Activated T-helper 1 cell treated with anti-CD3 and anti-CD28 coated beads, Interleukin-12 subunit alpha, Interleukin-12 subunit beta, Interleukin-2, Interleukin-4 antibody, amounts not matched to agents 30 ng/mL and 10 ng/mL and 1 ng/mL, durations not matched to agents 14 hours and 24 hours and 36 hours (primary cell): ENCODE measurements around the gene SLC1A1. TPM values are rescaled to one million over a fixed set of nuclear protein-coding genes. Genes with fewer than 3 reads are reported as not detected.
"Not testable (repeated sequence)": the region's sequence is repeated elsewhere in the genome, so short reads cannot be mapped to it uniquely, and the experiment has no call there.

ENCODE experiments used
- DNase-seq: peaks from one replicate; pipeline ENCODE4 v3.0.0; 2021; ENCODE audit warnings: low spot score
- H3K27ac Mint-ChIP-seq: one replicate; pipeline ENCODE4 v1.8.0; 2021; ENCODE audit warnings: mild to moderate bottlenecking, mixed read lengths
- H3K27me3 Mint-ChIP-seq: one replicate; pipeline ENCODE4 v1.8.0; 2022; ENCODE audit warnings: mild to moderate bottlenecking, moderate library complexity, mixed read lengths; ENCODE audit not compliant: insufficient read depth
- H3K36me3 Mint-ChIP-seq: one replicate; pipeline ENCODE4 v1.8.0; 2021; ENCODE audit warnings: low read depth, mixed read lengths
- H3K4me1 Mint-ChIP-seq: one replicate; pipeline ENCODE4 v1.8.0; 2021; ENCODE audit warnings: low read depth, mixed read lengths
- H3K4me3 Mint-ChIP-seq: one replicate; pipeline ENCODE4 v1.8.0; 2021; ENCODE audit warnings: mild to moderate bottlenecking, moderate library complexity, mixed read lengths
- H3K9me3 Mint-ChIP-seq: one replicate; pipeline ENCODE4 v1.8.0; 2021; ENCODE audit warnings: mixed read lengths
- intact Hi-C: fragments of 100-400 bp; cut with micrococcal nuclease; formaldehyde crosslinking; loops from one replicate; pipeline ENCODE4 v1.15.1; 2024
- total RNA-seq: library from RNA; stranded (reverse); gene quantifications from 2 replicates; pipeline ENCODE4 v1.2.3, GENCODE V29; 2022

The SLC1A1 gene
- total RNA-seq, 1 donor from 2014 or later = not detected

- H3K27ac Mint-ChIP-seq, H3K4me3 Mint-ChIP-seq, H3K4me1 Mint-ChIP-seq, DNase-seq, H3K27me3 Mint-ChIP-seq, H3K36me3 Mint-ChIP-seq, intact Hi-C loops, H3K9me3 Mint-ChIP-seq: not testable (repeated sequence)
Measured at GRCh38 chr9:4536196-4536595, 45.9 kb downstream of the SLC1A1 start.

GRCh38 chr9:4537581-4537980, 47.3 kb downstream of the SLC1A1 start:
- Mint-ChIP-seq H3K9me3 (peaks cover 5% of the 10 kb centered on the region), H3K4me3 (no peak overlapping the region), H3K36me3 (no peaks in the 10 kb centered on the region), H3K27ac (no peak overlapping the region), H3K4me1 (no peaks in the 10 kb centered on the region), H3K27me3 (peaks cover 6% of the 10 kb centered on the region)
- DNase-seq = no peak
- intact Hi-C loops = no loop called here

DNA sequence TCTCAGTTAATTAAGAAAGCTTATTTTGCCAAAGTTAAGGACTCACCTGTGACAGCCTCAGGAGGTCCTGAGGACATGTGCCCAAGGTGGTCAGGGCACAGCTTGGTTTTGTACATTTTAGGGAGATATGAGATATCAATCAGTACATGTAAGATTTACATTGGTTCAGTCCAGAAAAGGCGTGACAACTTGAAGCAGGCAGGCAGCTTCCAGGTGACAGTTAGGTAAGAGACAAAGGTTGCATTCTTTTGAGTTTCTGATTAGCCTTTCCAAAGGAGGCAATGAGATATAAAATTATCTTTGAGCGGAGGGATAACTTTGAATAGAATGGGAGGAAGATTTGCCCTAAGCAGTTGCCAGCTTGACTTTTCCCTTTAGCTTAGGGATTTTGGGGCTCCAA, 47.8 kb downstream of the SLC1A1 start:
- H3K4me3 Mint-ChIP-seq = no peak overlapping the region
- peaks cover 5% of the 10 kb centered on the region for H3K9me3 Mint-ChIP-seq
- DNase-seq = no peak
- H3K36me3 Mint-ChIP-seq = no peaks in the 10 kb centered on the region
- H3K4me1 Mint-ChIP-seq = no peaks in the 10 kb centered on the region
- H3K27ac Mint-ChIP-seq = no peak overlapping the region
- intact Hi-C loops = no loop called here
- peaks cover 6% of the 10 kb centered on the region for H3K27me3 Mint-ChIP-seq

DNA sequence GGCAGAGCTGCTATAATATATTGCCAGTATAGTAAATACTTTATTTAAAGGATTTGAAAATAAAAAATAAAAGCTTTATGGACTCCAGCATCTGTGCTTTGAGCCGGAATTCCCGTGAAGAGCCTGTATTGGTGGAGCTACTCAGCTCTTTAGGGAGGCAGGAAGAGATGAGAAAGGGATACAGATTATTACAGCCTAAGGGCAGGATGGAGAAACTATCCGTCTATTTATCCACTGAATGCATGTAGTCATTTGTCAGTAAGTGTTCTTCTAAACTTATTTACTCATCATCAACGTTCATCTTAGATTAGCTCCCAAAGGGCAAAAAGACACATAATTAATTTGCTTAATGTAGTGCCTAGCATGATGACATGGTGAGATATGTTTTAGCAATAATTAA, 48.4 kb downstream of the SLC1A1 start:
- H3K9me3 Mint-ChIP-seq = peaks cover 4% of the 10 kb centered on the region
- no peaks in the 10 kb centered on the region for H3K4me1 Mint-ChIP-seq
- H3K27ac Mint-ChIP-seq = no peak overlapping the region
- H3K4me3 Mint-ChIP-seq = no peak overlapping the region
- H3K27me3 Mint-ChIP-seq = peaks cover 6% of the 10 kb centered on the region
- H3K36me3 Mint-ChIP-seq = no peaks in the 10 kb centered on the region
- intact Hi-C loops = no loop called here
- DNase-seq = no peak

DNA sequence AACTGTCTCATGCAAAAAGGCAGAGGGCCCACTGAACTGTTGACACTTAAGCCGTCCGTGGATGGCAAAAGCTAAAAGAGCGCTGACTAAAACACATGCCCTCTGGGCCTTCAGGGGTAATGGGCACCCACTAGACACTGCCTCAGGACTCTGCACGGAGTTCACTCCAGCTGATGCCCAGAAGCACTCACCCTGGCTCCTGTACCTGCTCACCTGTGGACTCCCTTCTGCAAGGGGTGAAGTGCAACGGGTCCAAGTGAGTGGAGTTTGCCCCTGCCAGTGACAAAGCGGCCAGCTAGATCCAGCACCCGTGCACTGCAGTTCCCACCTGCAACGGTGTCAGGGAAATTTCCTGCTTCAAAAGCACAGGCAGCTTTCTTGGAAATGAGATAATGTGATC, 50.2 kb downstream of the SLC1A1 start:
- H3K4me1 Mint-ChIP-seq = no peaks in the 10 kb centered on the region
- H3K9me3 Mint-ChIP-seq = no peaks in the 10 kb centered on the region
- no peaks in the 10 kb centered on the region for H3K36me3 Mint-ChIP-seq
- H3K27ac Mint-ChIP-seq = no peak overlapping the region
- DNase-seq = no peak
- H3K27me3 Mint-ChIP-seq = peaks cover 4% of the 10 kb centered on the region
- intact Hi-C loops = no loop called here
- no peak overlapping the region for H3K4me3 Mint-ChIP-seq

GRCh38 chr9:4541281-4541680, 51.0 kb downstream of the SLC1A1 start:
- DNase-seq = no peak
- Mint-ChIP-seq H3K4me1 (no peaks in the 10 kb centered on the region), H3K9me3 (no peaks in the 10 kb centered on the region), H3K27ac (no peak overlapping the region), H3K36me3 (no peaks in the 10 kb centered on the region), H3K4me3 (no peak overlapping the region), H3K27me3 (peaks cover 4% of the 10 kb centered on the region)
- intact Hi-C loops = no loop called here

- Mint-ChIP-seq H3K4me3 (no peak overlapping the region), H3K27me3 (peaks cover 4% of the 10 kb centered on the region), H3K9me3 (no peaks in the 10 kb centered on the region), H3K4me1 (no peaks in the 10 kb centered on the region), H3K36me3 (no peaks in the 10 kb centered on the region), H3K27ac (no peak overlapping the region)
- no peak for DNase-seq
- intact Hi-C loops = no loop called here
Measured at GRCh38 chr9:4541856-4542255, 51.6 kb downstream of the SLC1A1 start.

- not testable (repeated sequence) for DNase-seq, H3K4me1 Mint-ChIP-seq, H3K9me3 Mint-ChIP-seq
Measured at GRCh38 chr9:4544714-4545113, 54.4 kb downstream of the SLC1A1 start.

DNA sequence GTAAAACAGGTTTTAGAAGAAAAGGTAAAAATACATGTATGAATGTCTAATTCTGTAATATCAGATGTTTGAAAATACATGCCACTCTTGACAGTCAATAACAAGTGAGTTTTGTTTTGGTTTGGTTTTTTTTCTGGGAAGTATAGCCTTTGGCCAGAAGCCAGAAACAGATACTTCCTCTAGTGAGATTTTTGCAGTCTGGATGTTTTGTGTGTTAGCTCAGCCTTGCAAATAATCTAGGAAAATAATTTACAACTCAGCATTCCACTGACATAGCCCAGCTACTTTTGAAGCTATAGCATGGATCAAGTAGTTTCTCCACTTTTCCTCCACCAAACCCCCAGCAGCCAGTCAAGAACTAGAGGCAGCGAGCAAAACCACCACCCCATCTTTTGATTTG, 56.7 kb downstream of the SLC1A1 start:
- no peak overlapping the region for H3K27ac Mint-ChIP-seq
- H3K36me3 Mint-ChIP-seq = no peaks in the 10 kb centered on the region
- no peaks in the 10 kb centered on the region for H3K27me3 Mint-ChIP-seq
- no peak overlapping the region for H3K4me3 Mint-ChIP-seq
- intact Hi-C loops = no loop called here
- H3K4me1 Mint-ChIP-seq = peaks cover 12% of the 10 kb centered on the region
- no peak for DNase-seq
- H3K9me3 Mint-ChIP-seq = no peaks in the 10 kb centered on the region

More at GRCh38 chr9:4544714-4545113, 54.4 kb downstream of the SLC1A1 start:
- H3K27ac Mint-ChIP-seq, H3K4me3 Mint-ChIP-seq, H3K36me3 Mint-ChIP-seq, H3K27me3 Mint-ChIP-seq, intact Hi-C loops: not testable (repeated sequence)

- peaks cover 12% of the 10 kb centered on the region for H3K4me1 Mint-ChIP-seq
- no peak overlapping the region for H3K27ac Mint-ChIP-seq
- intact Hi-C loops = no loop called here
- H3K9me3 Mint-ChIP-seq = no peaks in the 10 kb centered on the region
- H3K27me3 Mint-ChIP-seq = no peaks in the 10 kb centered on the region
- no peaks in the 10 kb centered on the region for H3K36me3 Mint-ChIP-seq
- DNase-seq = no peak
- no peak overlapping the region for H3K4me3 Mint-ChIP-seq
Measured at GRCh38 chr9:4548811-4549725, 58.8 kb downstream of the SLC1A1 start.

DNA sequence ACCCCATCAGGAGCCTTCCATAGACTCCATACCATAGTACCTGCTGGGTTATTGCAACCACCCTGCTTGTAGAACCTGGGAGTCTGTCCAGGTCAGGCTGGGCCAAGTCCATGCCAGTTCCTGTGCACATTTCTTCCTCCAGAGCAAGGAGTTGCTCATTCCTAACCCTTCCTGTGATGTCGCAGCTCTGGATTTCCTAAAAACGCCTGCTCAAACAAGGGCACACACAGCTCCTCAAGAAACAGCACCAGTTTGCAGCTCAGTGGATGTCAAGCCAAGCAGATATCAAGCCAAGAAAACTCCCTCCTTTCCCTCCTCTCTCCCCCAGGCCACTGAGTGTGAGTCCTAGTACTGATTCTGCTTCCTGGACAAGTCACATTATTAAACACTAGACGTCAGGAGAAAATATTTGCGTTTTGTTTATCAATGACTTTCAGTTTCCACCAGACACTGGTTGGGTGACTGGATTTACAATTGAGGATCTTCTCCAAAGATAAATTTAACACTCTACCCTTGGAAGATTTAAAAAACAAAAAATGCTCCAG, 59.6 kb downstream of the SLC1A1 start:
- H3K4me1 Mint-ChIP-seq = peaks cover 12% of the 10 kb centered on the region
- no peaks in the 10 kb centered on the region for H3K36me3 Mint-ChIP-seq
- no peak overlapping the region for H3K4me3 Mint-ChIP-seq
- H3K27me3 Mint-ChIP-seq = no peaks in the 10 kb centered on the region
- H3K27ac Mint-ChIP-seq = no peak overlapping the region
- intact Hi-C loops = loop anchor here (5.0 kb wide), 1 partner anchor 158 kb away; no protein-coding TSS in a partner anchor
- no peaks in the 10 kb centered on the region for H3K9me3 Mint-ChIP-seq
- DNase-seq = no peak

GRCh38 chr9:4550777-4551484, 60.7 kb downstream of the SLC1A1 start:
- no peaks in the 10 kb centered on the region for H3K9me3 Mint-ChIP-seq
- H3K27me3 Mint-ChIP-seq = no peaks in the 10 kb centered on the region
- DNase-seq = no peak
- no peaks in the 10 kb centered on the region for H3K36me3 Mint-ChIP-seq
- H3K27ac Mint-ChIP-seq = no peak overlapping the region
- peaks cover 12% of the 10 kb centered on the region for H3K4me1 Mint-ChIP-seq
- H3K4me3 Mint-ChIP-seq = no peak overlapping the region
- intact Hi-C loops = loop anchor here (5.0 kb wide), 1 partner anchor 159 kb away; no protein-coding TSS in a partner anchor

GRCh38 chr9:4553951-4554381, 63.7 kb downstream of the SLC1A1 start:
- intact Hi-C loops = loop anchor here (5.0 kb wide), 1 partner anchor 162 kb away; no protein-coding TSS in a partner anchor
- Mint-ChIP-seq H3K27ac (no peak overlapping the region), H3K4me3 (no peak overlapping the region), H3K9me3 (no peaks in the 10 kb centered on the region), H3K36me3 (no peaks in the 10 kb centered on the region), H3K4me1 (peaks cover 12% of the 10 kb centered on the region), H3K27me3 (no peaks in the 10 kb centered on the region)
- no peak for DNase-seq
